Subcutaneous adipose tissue (tissue), 4 donors: ENCODE results near the gene ZFP36. TPM values are rescaled to one million over a fixed set of nuclear protein-coding genes. Genes with fewer than 3 reads are reported as not detected.

ENCODE experiments used
- CTCF ChIP-seq: fragments of 450-650 bp; IDR thresholded peaks from one replicate; pipeline ENCODE4 v1.5.1; 2016; ENCODE audit warnings: low read depth, mild to moderate bottlenecking, control low read depth, antibody characterized with exemption, moderate library complexity
- total RNA-seq, 4 donors: library from RNA; depleted of rRNA; stranded (reverse); fragments of >200 nt; gene quantifications; one replicate each; pipeline ENCODE4 v1.1.0, GENCODE V29; 2016

The ZFP36 gene
- total RNA-seq, 4 donors from 2014 or later = 76.9 to 156 (median 95.5) TPM

DNA sequence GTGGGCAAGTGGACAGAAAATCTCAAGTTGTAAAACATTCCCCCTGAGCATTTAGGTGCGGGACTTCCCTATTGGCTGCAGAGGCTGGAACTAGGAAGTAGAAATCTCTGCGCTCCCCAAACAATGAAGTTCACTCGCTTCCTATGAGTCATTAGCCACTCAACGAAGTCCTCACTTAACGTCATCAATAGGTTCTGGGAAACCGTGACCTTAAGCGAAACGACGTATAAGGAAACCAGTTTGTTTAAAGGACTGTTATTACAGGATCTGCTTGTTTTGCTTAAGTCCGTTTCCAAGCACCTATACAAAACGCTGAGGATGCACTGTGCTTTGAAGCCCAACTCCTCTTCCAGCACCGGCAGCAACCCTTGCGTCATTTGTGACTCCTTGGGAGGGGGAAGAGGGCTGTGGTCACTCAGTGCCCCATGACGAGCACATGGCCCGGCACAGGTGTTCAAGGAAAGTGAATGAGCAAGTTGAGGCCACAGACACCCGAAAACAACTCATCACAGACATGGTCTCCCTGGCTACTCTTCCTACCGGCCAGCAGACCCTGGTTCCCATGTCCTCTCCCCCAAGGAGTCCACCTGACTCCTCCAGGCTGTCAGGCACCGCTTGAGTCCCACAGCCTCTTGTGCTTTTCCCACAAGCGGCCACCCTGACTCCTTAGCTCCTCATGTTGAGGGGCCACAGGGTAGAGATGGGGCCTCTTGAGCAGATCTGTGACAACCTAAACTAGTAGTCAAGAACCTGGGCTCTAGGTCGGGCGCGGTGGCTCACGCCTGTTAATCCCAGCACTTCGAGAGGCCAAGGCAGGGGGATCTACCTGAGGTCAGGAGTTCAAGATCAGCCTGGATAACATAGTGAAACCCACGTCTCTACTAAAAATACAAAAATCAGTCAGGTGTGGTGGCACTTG is 24.3 kb downstream of the ZFP36 start:
- no peak for TF ChIP-seq CTCF

DNA sequence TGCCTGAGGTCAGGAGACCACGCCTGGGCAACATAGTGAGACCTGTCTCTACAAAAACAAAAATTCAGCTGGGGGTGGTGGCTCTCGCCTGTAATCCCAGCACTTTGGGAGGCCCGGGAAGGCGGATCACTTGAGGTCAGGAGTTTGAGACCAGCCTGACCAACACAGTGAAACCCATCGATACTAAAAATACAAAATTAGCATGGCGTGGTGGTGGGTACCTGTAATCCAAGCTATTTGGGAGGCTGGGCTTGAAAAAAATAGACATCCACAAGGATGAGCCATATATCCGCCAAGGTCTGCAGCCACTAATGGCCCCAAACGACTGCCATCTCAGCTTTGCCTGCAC is 26.0 kb downstream of the ZFP36 start:
- TF ChIP-seq CTCF = no peak

DNA sequence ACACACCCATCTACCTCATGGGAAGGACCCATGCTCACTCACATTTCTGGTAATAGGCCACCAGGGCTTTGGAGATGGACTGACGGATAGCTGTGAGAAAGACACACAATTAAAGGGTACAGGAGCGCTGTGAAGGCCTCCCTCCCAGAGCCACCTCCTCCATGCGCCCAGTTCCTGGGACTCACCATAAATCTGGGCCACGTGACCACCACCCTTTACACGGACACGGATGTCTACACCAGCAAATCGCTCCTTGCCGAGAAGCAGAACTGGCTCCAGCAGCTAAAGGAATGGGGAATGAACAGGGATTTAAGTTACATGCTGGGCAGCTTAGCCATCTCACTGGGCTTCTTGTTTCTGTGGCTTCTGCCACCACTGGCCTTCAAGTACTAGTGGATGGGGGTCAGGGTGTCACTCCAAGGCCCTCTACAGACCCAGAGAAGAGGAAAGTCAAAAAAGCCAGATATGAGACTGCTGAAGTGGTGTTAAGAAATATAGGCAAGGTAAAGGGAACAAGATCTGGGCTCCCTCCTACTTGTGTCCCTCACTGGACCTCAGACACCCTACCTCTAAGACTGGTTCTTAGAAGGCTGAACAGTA is 26.9 kb downstream of the ZFP36 start:
- TF ChIP-seq CTCF = no peak

GRCh38 chr19:39434123-39435076 is 27.8 kb downstream of the ZFP36 start:
- no peak for TF ChIP-seq CTCF

GRCh38 chr19:39435499-39436349 is 29.1 kb downstream of the ZFP36 start, which contains the start of gene RPS16:
RPS16 (minus strand) TSS chr19:39435949; CDS start chr19:39435895, 54 bp downstream.
- TF ChIP-seq CTCF = no peak

DNA sequence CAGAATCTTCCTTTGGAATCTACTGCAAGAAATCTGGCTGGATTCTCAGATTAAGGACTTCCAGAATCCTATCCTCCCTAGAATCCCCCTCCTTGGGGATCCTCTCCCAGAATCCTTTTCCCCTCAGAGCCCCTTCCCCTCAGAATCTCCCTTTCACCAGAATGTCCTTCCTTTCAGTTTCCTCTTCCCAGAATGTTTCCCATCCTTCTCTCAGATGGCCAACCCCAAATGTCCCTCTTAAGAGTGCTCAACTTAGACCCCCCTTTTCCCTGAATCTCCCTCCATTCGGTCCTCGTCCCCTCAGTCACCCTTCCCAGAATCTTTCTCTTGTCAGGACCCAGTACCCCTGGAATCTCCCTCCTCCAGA is 29.7 kb downstream of the ZFP36 start:
- TF ChIP-seq CTCF = no peak
